Osteocyte (in vitro differentiated cells): ENCODE measurements around the gene CC2D2A. TPM values are rescaled to one million over a fixed set of nuclear protein-coding genes. Genes with fewer than 3 reads are reported as not detected.

Experiments used
- DNase-seq: peaks from one replicate; pipeline ENCODE4 v3.0.0; 2021; ENCODE audit warnings: mixed read lengths; ENCODE audit not compliant: unreplicated experiment; ENCODE audit errors: extremely low spot score
- H3K27ac Mint-ChIP-seq: one replicate; pipeline ENCODE4 v1.8.0; 2021; ENCODE audit warnings: mild to moderate bottlenecking, mixed read lengths; ENCODE audit not compliant: unreplicated experiment
- H3K27me3 Mint-ChIP-seq: one replicate; pipeline ENCODE4 v1.8.0; 2021; ENCODE audit warnings: mixed read lengths; ENCODE audit not compliant: unreplicated experiment
- H3K36me3 Mint-ChIP-seq: one replicate; pipeline ENCODE4 v1.8.0; 2021; ENCODE audit warnings: mixed read lengths; ENCODE audit not compliant: unreplicated experiment
- H3K4me1 Mint-ChIP-seq: one replicate; pipeline ENCODE4 v1.8.0; 2021; ENCODE audit warnings: mixed read lengths; ENCODE audit not compliant: unreplicated experiment
- H3K4me3 Mint-ChIP-seq: one replicate; pipeline ENCODE4 v1.8.0; 2021; ENCODE audit warnings: mild to moderate bottlenecking, moderate library complexity, mixed read lengths; ENCODE audit not compliant: unreplicated experiment
- H3K9me3 Mint-ChIP-seq: one replicate; pipeline ENCODE4 v1.8.0; 2021; ENCODE audit warnings: mixed read lengths; ENCODE audit not compliant: unreplicated experiment
- CTCF ChIP-seq: fragments of 200-600 bp; sonication (generic); IDR thresholded peaks from 2 replicates; pipeline ENCODE4 v1.5.0; 2021; ENCODE audit warnings: antibody characterized with exemption, mild to moderate bottlenecking, moderate library complexity
- total RNA-seq: library from RNA; stranded (reverse); gene quantifications from 2 replicates; pipeline ENCODE4 v1.2.1, GENCODE V29; 2021

The CC2D2A gene
- total RNA-seq, 1 donor from 2014 or later, result 31.2 TPM

GRCh38 chr4:15506464-15506863 lies 36.8 kb downstream of the CC2D2A start:
- Mint-ChIP-seq H3K36me3 (peaks cover 46% of the 10 kb centered on the region), H3K27ac (no peak overlapping the region), H3K4me1 (peaks cover 2% of the 10 kb centered on the region), H3K4me3 (no peak overlapping the region), H3K27me3 (no peaks in the 10 kb centered on the region), H3K9me3 (no peaks in the 10 kb centered on the region)
- DNase-seq, result no peak
- TF ChIP-seq CTCF, result no peak

GRCh38 chr4:15507679-15508078 lies 38.0 kb downstream of the CC2D2A start:
- no peak for DNase-seq
- H3K36me3 Mint-ChIP-seq, result peaks cover 51% of the 10 kb centered on the region
- peaks cover 2% of the 10 kb centered on the region for H3K4me1 Mint-ChIP-seq
- no peak for TF ChIP-seq CTCF
- H3K27me3 Mint-ChIP-seq, result no peaks in the 10 kb centered on the region
- H3K4me3 Mint-ChIP-seq, result no peak overlapping the region
- H3K9me3 Mint-ChIP-seq, result no peaks in the 10 kb centered on the region
- H3K27ac Mint-ChIP-seq, result no peak overlapping the region

- Mint-ChIP-seq H3K4me1 (peaks cover 6% of the 10 kb centered on the region), H3K36me3 (peaks cover 48% of the 10 kb centered on the region), H3K27me3 (no peaks in the 10 kb centered on the region), H3K9me3 (no peaks in the 10 kb centered on the region), H3K27ac (no peak overlapping the region), H3K4me3 (no peak overlapping the region)
- no peak for TF ChIP-seq CTCF
- no peak for DNase-seq
Measured at GRCh38 chr4:15510961-15511360, 41.3 kb downstream of the CC2D2A start.

GRCh38 chr4:15513545-15513944 lies 43.9 kb downstream of the CC2D2A start:
- DNase-seq, result no peak
- no peak overlapping the region for H3K27ac Mint-ChIP-seq
- peaks cover 50% of the 10 kb centered on the region for H3K36me3 Mint-ChIP-seq
- H3K4me1 Mint-ChIP-seq, result peaks cover 4% of the 10 kb centered on the region
- TF ChIP-seq CTCF, result peak; percentile 30
- H3K9me3 Mint-ChIP-seq, result no peaks in the 10 kb centered on the region
- no peaks in the 10 kb centered on the region for H3K27me3 Mint-ChIP-seq
- H3K4me3 Mint-ChIP-seq, result no peak overlapping the region

GRCh38 chr4:15515106-15515505 lies 45.4 kb downstream of the CC2D2A start:
- Mint-ChIP-seq H3K36me3 (peaks cover 53% of the 10 kb centered on the region), H3K27ac (no peak overlapping the region), H3K9me3 (peaks cover 5% of the 10 kb centered on the region), H3K4me1 (peaks cover 4% of the 10 kb centered on the region), H3K4me3 (no peak overlapping the region), H3K27me3 (no peaks in the 10 kb centered on the region)
- no peak for TF ChIP-seq CTCF
- no peak for DNase-seq
